K562 (cell line): ENCODE results near the gene KCNH8. TPM values are rescaled to one million over a fixed set of nuclear protein-coding genes. Genes with fewer than 3 reads are reported as not detected.

Experiments used
- ATAC-seq: fragments of 200-7000 bp; cut with Tn5 transposase; 3 replicates; pipeline ENCODE4 v1.9.1; 2020; ENCODE audit warnings: moderate library complexity
- BruUV-seq: library from RNA; stranded (reverse); fragments of 400-500 nt; replicated peaks from 2 replicates; lab custom pipeline; 2021; lab: Mats Ljungman, UMichigan
- CTCF ChIA-PET: fragments of 300-600 bp; formaldehyde crosslinking; extraction: SDS; loops from one replicate; lab custom pipeline; 2021; ENCODE audit warnings: low intra/inter-chr PET ratio; lab: Yijun Ruan, JAX
- POLR2A ChIA-PET: fragments of 300-600, 350-650 bp; sonication (Branson Sonifier 250); formaldehyde crosslinking; extraction: SDS; loops from one replicate; lab custom pipeline; 2021; ENCODE audit warnings: antibody characterized with exemption, inconsistent platforms; lab: Yijun Ruan, JAX
- DNase-seq, 4 experiments: peaks; one replicate each; pipeline versions ENCODE4 v3.0.0 to v3.0.0-alpha.2; 2011 to 2018; ENCODE audit warnings: low spot score in 3 of 4, mixed read lengths in 3 of 4; ENCODE audit errors: extremely low read depth in 1 of 4
- FAIRE-seq: peaks from 2 replicates; lab custom pipeline; 2011; peaks lifted over from hg19 to GRCh38; lab: Jason Lieb, UNC
- H2AFZ ChIP-seq: 2 replicates; pipeline ENCODE4 v1.6.0; 2011; ENCODE audit warnings: low read depth, low read length, control low read depth, inconsistent platforms
- H3K27ac ChIP-seq: fragments of 200-600 bp; 3 replicates; pipeline ENCODE4 v1.8.0; 2011; ENCODE audit warnings: low read depth, mild to moderate bottlenecking, control low read depth, inconsistent platforms, low read length, moderate library complexity, mixed read lengths; ENCODE audit errors: extremely low read depth
- H3K27me3 ChIP-seq, 2 experiments: fragments of 300-600 bp in 1 of 2; 2 replicates in 1 of 2; 3 replicates in 1 of 2; pipeline versions ENCODE4 v1.6.0 to v1.8.0; 2011; ENCODE audit warnings: inconsistent platforms in 2 of 2, low read length in 2 of 2, mild to moderate bottlenecking in 1 of 2, mixed read lengths in 1 of 2, moderate library complexity in 1 of 2; ENCODE audit not compliant: control insufficient read depth in 2 of 2, insufficient read depth in 2 of 2
- H3K36me3 ChIP-seq: fragments of 300-600 bp; 3 replicates; pipeline ENCODE4 v1.8.0; 2011; ENCODE audit warnings: mild to moderate bottlenecking, low read length, inconsistent platforms; ENCODE audit not compliant: control insufficient read depth, insufficient read depth
- H3K4me1 ChIP-seq, 2 experiments: fragments of 200-600 bp in 1 of 2; replicated peaks in 1 of 2; 2 replicates in 1 of 2; 3 replicates in 1 of 2; pipeline versions ENCODE4 v1.5.1 to v1.8.0; 2011; ENCODE audit warnings: inconsistent platforms in 2 of 2, low read length in 2 of 2, mild to moderate bottlenecking in 1 of 2, mixed read lengths in 1 of 2, moderate library complexity in 1 of 2; ENCODE audit not compliant: control insufficient read depth in 2 of 2, insufficient read depth in 2 of 2
- H3K4me2 ChIP-seq: 2 replicates; pipeline ENCODE4 v1.6.1; 2011; ENCODE audit warnings: low read length, control low read depth, inconsistent platforms, mixed read lengths; ENCODE audit not compliant: insufficient read depth
- H3K4me3 ChIP-seq: fragments of 200-600 bp; sonication (generic), shearing (Covaris generic); 2 replicates; pipeline ENCODE4 v1.5.1; 2016; ENCODE audit warnings: control low read depth, inconsistent platforms
- H3K79me2 ChIP-seq: fragments of 200-600 bp; 3 replicates; pipeline ENCODE4 v1.8.0; 2011; ENCODE audit warnings: low read length, inconsistent platforms; ENCODE audit not compliant: control insufficient read depth, insufficient read depth
- H3K9ac ChIP-seq, 2 experiments: 2 replicates each; pipeline versions ENCODE4 v1.6.0 to v1.6.1; 2011; ENCODE audit warnings: low read depth in 2 of 2, low read length in 2 of 2, control low read depth in 1 of 2, inconsistent platforms in 1 of 2, mild to moderate bottlenecking in 1 of 2, mixed read lengths in 1 of 2; ENCODE audit not compliant: insufficient read depth in 1 of 2
- H3K9me1 ChIP-seq: one replicate; pipeline ENCODE4 v1.6.0; 2011; ENCODE audit warnings: inconsistent platforms, mild to moderate bottlenecking, low read length, moderate library complexity; ENCODE audit not compliant: control insufficient read depth, insufficient read depth
- H3K9me3 ChIP-seq: replicated peaks from 2 replicates; pipeline ENCODE4 v1.5.1; 2011; ENCODE audit warnings: low read depth, low read length, inconsistent platforms; ENCODE audit not compliant: control insufficient read depth, insufficient read depth
- H4K20me1 ChIP-seq: replicated peaks from 2 replicates; pipeline ENCODE4 v1.6.1; 2011; ENCODE audit warnings: low read length, inconsistent platforms, mixed read lengths; ENCODE audit not compliant: control insufficient read depth, insufficient read depth
- FOXA1 ChIP-seq: fragments of 450-650 bp; IDR thresholded peaks from 2 replicates; pipeline ENCODE4 v1.6.1; 2016; ENCODE audit warnings: mild to moderate bottlenecking, borderline replicate concordance
- HES1 ChIP-seq: fragments of 450-650 bp; IDR thresholded peaks from 2 replicates; pipeline ENCODE4 v1.6.1; 2016; ENCODE audit warnings: low read depth, mild to moderate bottlenecking, moderate library complexity
- HOXB6 ChIP-seq: fragments of 250-450 bp; sonication (Bioruptor Pico); IDR thresholded peaks from 2 replicates; pipeline ENCODE4 v1.5.1; 2022; ENCODE audit warnings: mild to moderate bottlenecking, borderline replicate concordance
- ILK ChIP-seq: fragments of 450-650 bp; IDR thresholded peaks from 2 replicates; pipeline ENCODE4 v1.6.1; 2016; ENCODE audit warnings: missing genetic modification characterization, low read depth, mild to moderate bottlenecking, missing compliant biosample characterization, moderate library complexity, borderline replicate concordance
- NFE2 ChIP-seq: IDR thresholded peaks from 2 replicates; pipeline ENCODE4 v1.6.1; 2014; ENCODE audit warnings: antibody characterized with exemption, low read depth
- PPARD ChIP-seq: fragments of 250-450 bp; sonication (Bioruptor Pico); IDR thresholded peaks from 2 replicates; pipeline ENCODE4 v1.8.0; 2022; ENCODE audit warnings: inconsistent platforms, mild to moderate bottlenecking, moderate library complexity
- RBM34 ChIP-seq: fragments of 200-400 bp; formaldehyde crosslinking; IDR thresholded peaks from 2 replicates; pipeline ENCODE4 v1.6.1; 2018; ENCODE audit warnings: low read length, borderline replicate concordance; ENCODE audit not compliant: insufficient read depth
- SMAD2 ChIP-seq: fragments of 150-350 bp; IDR thresholded peaks from 2 replicates; pipeline ENCODE4 v1.6.1; 2014; ENCODE audit warnings: low read depth, mild to moderate bottlenecking, low read length
- ZFP1 ChIP-seq: fragments of 450-650 bp; formaldehyde crosslinking; IDR thresholded peaks from 2 replicates; pipeline ENCODE4 v1.4.0; 2020; ENCODE audit warnings: mild to moderate bottlenecking, mixed read lengths
- ZMIZ1 ChIP-seq, 2 experiments: fragments of 150-350 bp in 1 of 2; IDR thresholded peaks; 2 replicates each; pipeline ENCODE4 v1.6.1; 2012 to 2016; ENCODE audit warnings: low read depth in 2 of 2, low read length in 2 of 2, mild to moderate bottlenecking in 1 of 2, moderate library complexity in 1 of 2
- ZNF354B ChIP-seq: fragments of 250-450 bp; sonication (Bioruptor Pico); IDR thresholded peaks from 2 replicates; pipeline ENCODE4 v1.4.0; 2020
- ZNF584 ChIP-seq: fragments of 200-800 bp; sonication (Bioruptor generic); IDR thresholded peaks from 2 replicates; pipeline ENCODE4 v1.6.1; 2016; ENCODE audit warnings: low read depth, mild to moderate bottlenecking, missing genetic modification characterization, missing compliant biosample characterization
- WGBS: fragments of 100-300 bp; shearing (Covaris generic); methylation state at CpG from one replicate; pipeline ENCODE4 v1.1.6; 2016; ENCODE audit warnings: low coverage, mixed read lengths; ENCODE audit not compliant: insufficient coverage; ENCODE audit errors: missing lambda C conversion rate; 5-methylcytosine and 5-hydroxymethylcytosine counted together
- in situ Hi-C: fragments of 300-500 bp; cut with MboI; formaldehyde crosslinking; loops from 4 replicates; pipeline ENCODE4 v1.15.0; 2018; ENCODE audit warnings: inconsistent platforms, mixed read lengths
- intact Hi-C: fragments of 100-400 bp; cut with micrococcal nuclease; formaldehyde crosslinking; loops from 2 replicates; pipeline ENCODE4 v1.14.2; 2022
- polyA plus RNA-seq, 8 experiments: library from polyadenylated mRNA; depleted of rRNA in 4 of 8; stranded (reverse) in 5 of 8; unstranded in 3 of 8; fragments of >200 nt; fragmentation: Nextera tagmentation in 2 of 8; fragmentation: Illumina TruSeq in 1 of 8; extraction: Ambion mirVana in 2 of 8; extraction: Trizol in 1 of 8; gene quantifications; 2 replicates each; pipeline versions ENCODE4 v1.2.1 to v1.2.3, GENCODE V29; 2011 to 2014; ENCODE audit warnings: inconsistent platforms in 1 of 8, missing spikeins in 1 of 8
- total RNA-seq, 7 experiments: library from RNA; depleted of rRNA in 6 of 7; stranded (reverse); fragments of >200 nt in 6 of 7; fragmentation: Illumina TruSeq in 2 of 7; extraction: Trizol in 2 of 7; gene quantifications; 2 replicates each; pipeline versions ENCODE4 v1.2.1 to v1.2.3, GENCODE V29; 2011 to 2021; ENCODE audit warnings: low replicate concordance in 1 of 7
- TF ChIP-seq, protein P1 (sequence below): fragments of 200-800 bp; sonication (Bioruptor generic); IDR thresholded peaks from 2 replicates; pipeline ENCODE4 v1.6.1; 2017; ENCODE audit warnings: missing genetic modification characterization, missing compliant biosample characterization

KCNH8 gene
- total and polyA plus RNA-seq, 9 of the 15 experiments (the other 6 are each of a cell fraction or from before 2014, with no cell fraction given), result 0.02 to 0.08 (median 0.04) TPM; not detected in 6

DNA sequence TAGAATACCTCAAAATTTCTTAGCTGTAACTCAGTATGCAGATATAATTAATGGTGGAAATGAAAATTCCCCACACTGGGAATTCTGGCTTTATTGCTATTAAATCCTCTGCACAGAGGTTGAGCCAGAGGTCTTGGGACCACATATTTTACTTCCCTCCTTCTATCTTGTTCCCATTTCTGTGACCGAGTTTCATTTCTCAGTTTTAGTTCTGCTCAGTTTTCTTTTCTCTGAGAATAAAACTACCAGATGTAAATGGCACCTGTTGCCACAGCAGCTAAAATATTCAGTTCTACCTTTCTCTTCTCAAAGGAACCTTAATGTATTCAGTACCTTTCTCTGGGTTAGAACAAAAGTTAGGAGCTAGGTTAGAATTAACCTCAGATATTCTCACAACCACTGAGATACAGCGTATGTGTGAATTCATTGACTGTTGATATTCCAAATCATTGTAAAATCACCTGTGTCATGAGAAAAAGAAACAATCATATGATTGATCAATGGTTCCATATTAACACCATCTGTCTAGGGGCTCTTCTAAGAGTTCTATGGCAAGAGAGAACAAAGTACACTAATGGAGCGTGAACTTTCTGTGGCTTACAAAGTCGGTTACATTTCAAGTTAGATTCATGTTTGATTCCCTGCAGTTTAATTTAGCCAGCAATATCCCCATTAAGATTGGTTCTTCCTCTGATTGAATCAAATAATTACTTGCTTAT is 411.6 kb downstream of the KCNH8 start:
- FAIRE-seq, result no peak
- CTCF ChIA-PET, result no interaction called here
- no peak overlapping the region for H3K4me3 ChIP-seq

More for the DNA sequence above, 411.6 kb downstream of the KCNH8 start:
- H3K27me3 ChIP-seq, result no peaks in the 10 kb centered on the region
- DNase-seq, result no peak
- in situ Hi-C loops, result no loop called here
- TF ChIP-seq RBM34, result no peak
- TF ChIP-seq HOXB6, result no peak
- TF ChIP-seq HES1, result no peak
- no peak for TF ChIP-seq ZNF354B (CRISPR knock-in tag)
- TF ChIP-seq FOXA1, result no peak
- TF ChIP-seq NFE2, result no peak
- TF ChIP-seq ZMIZ1 (IDR thresholded peaks at IDR 0.05; ENCODE audit: low read depth in 2 of 2, low read length in 2 of 2), result no peak
- no peak for TF ChIP-seq ZFP1 (CRISPR knock-in tag)
- TF ChIP-seq, protein P1, sequence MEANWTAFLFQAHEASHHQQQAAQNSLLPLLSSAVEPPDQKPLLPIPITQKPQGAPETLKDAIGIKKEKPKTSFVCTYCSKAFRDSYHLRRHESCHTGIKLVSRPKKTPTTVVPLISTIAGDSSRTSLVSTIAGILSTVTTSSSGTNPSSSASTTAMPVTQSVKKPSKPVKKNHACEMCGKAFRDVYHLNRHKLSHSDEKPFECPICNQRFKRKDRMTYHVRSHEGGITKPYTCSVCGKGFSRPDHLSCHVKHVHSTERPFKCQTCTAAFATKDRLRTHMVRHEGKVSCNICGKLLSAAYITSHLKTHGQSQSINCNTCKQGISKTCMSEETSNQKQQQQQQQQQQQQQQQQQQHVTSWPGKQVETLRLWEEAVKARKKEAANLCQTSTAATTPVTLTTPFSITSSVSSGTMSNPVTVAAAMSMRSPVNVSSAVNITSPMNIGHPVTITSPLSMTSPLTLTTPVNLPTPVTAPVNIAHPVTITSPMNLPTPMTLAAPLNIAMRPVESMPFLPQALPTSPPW (CRISPR knock-in tag), result no peak
- no peak for TF ChIP-seq ZNF584
- TF ChIP-seq PPARD, result no peak
- TF ChIP-seq ILK (tag), result no peak
- no peak for TF ChIP-seq SMAD2
- TF ChIP-seq, all 486 proteins: peak for 0
- BruUV-seq, result no TSS peak
- Histone ChIP-seq H3K4me1 (no peaks in the 10 kb centered on the region), H3K27ac (no peak overlapping the region), H3K79me2 (no peaks in the 10 kb centered on the region), H3K9me3 (no peaks in the 10 kb centered on the region; the same call in 1 of the 2 replicates), H3K36me3 (no peaks in the 10 kb centered on the region), H3K9ac (no peak overlapping the region), H2AFZ (no peak overlapping the region), H3K4me2 (no peak overlapping the region), H4K20me1 (no peaks in the 10 kb centered on the region), H3K9me1 (no peaks in the 10 kb centered on the region)
- ATAC-seq, result no peak
- WGBS, result 0% methylated on average over 4 of the region's 4 CpGs
- POLR2A ChIA-PET, result no interaction called here
- intact Hi-C loops, result no loop called here
